HG03108 (cell line): Measurements from ENCODE around the gene BTBD9.

ENCODE experiments used
- ATAC-seq: cut with Tn5 transposase; IDR thresholded peaks from one replicate; pipeline ENCODE4 v1.9.1; 2021; ENCODE audit warnings: moderate library complexity; ENCODE audit not compliant: unreplicated experiment

Gene BTBD9

DNA sequence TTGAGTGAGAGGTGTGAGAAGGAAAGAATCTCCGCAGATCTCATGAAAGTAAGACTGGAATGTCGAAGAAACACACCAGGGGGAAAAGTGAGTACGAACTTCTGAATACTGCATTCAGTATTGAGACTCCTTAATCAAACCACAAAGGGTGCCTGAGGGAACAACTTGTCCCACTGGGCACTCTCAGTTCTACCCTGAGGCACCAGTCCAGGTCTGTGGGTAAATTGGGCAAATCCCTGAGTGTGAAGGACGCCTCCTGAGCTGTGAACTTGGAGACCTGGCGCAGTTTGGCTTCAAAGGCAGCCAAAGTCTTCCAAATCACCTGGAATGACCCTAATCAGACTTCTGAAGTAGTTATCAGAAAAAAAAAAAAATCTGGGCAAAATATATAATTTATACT lies 329.7 kb downstream of the BTBD9 start:
- ATAC-seq: no peak

GRCh38 chr6:38307740-38308139 lies 332.0 kb downstream of the BTBD9 start:
- ATAC-seq: peak; percentile 69

- peak; percentile 50 for ATAC-seq
These were observed 332.8 kb downstream of the BTBD9 start for GRCh38 chr6:38306931-38307330.

DNA sequence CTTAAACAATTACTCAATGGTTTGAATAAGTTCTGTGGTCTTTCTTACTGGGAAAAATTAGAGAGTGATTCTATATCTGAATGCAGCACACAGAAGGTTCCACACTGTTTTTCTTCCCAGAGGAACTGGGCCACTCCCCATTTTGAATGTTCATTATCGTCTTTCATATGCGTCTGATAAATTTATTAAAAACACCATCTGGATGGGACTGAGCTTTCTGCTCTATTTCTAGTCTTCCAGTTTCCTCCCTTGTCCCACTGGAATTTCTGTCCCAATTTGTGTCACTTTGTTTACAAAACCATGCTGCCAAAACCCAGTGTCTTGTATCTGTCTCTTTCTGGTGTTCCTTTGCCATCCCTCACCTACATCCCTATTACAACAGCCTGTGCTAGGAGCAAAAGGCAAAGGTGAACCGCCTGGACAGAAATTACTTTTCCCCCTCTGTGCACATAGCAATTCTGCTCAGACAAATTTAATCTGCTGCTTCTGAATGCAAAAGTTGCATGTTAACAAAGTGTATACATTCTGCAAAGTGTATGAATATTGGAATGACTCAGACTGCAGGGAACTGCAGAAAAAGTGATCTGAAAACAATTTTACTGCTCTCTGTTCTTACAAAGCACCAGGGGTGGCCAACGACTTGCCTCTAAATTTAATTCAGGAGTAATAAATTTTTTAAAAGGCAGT lies 333.6 kb downstream of the BTBD9 start:
- peak; percentile 55 for ATAC-seq

DNA sequence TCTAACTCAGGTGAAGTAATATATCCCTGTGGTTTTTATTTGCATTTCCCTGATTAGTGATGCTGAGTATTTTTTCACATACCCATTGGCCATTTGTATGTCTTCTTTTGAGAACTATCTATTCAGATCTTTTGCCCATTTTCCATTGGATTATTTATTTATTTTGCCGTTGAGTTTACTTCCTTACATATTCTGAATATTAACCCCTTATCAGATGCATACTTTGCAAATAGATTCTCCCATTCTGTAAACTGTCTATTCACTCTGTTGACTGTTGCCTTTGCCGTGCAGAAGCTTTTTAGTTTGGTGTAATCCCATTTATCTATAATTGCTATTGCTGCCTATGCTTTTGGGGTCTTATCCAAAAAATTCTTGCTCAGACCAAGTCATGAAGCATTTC lies 336.9 kb downstream of the BTBD9 start:
- no peak for ATAC-seq

DNA sequence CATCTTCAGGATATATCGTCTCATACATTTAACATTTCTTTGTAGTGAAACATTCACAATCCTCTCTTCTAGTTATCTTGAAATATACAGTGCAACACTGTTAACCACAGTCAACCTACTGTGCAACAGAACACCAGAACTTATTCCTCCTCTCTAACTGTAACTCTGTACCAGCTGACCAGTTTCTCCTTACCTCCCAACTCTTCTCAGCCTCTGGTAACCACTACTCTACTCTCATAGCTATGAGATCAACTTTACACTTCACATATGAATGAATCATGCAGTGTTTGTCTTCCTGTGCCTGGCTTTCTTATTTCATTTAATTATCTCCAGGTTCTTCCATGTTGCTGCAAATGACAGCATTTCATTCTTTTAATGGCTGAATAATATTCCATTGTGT lies 337.6 kb downstream of the BTBD9 start:
- no peak for ATAC-seq

DNA sequence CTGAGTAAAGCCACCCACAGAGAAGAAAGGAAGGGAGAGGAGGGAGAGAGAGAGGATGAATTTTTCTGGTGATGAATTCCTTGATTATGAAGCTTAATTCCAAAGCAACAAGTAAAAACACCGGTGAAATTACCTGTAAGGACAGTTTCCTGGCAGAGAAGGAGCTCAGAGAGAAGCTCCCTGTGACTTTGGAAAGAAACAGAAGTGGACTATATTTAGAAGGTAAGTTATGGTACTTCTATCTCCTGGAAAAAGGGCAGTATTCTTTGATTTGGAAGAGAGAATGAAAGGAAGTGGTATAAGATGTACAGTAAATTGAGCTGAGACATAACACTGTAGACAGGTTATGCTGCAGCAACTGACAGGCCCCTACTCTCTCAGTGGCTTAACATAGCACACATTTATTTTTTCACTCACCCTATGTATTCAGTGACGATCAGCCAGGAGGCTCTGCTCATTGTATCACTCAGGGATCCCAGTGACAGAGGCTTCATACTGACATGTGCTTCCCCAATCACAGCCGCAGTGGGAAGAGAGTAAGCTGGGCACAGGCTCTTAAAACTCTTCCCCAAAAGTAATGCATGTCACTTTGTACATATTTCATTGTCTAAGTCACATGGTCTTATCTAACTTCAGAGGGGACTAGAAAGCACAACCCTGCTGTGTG lies 349.5 kb downstream of the BTBD9 start:
- no peak for ATAC-seq

GRCh38 chr6:38287487-38287886 lies 352.2 kb downstream of the BTBD9 start:
- ATAC-seq: no peak

- ATAC-seq: no peak
These were observed 354.8 kb downstream of the BTBD9 start for GRCh38 chr6:38284802-38285394.

GRCh38 chr6:38283734-38284362 lies 355.9 kb downstream of the BTBD9 start:
- ATAC-seq: no peak

DNA sequence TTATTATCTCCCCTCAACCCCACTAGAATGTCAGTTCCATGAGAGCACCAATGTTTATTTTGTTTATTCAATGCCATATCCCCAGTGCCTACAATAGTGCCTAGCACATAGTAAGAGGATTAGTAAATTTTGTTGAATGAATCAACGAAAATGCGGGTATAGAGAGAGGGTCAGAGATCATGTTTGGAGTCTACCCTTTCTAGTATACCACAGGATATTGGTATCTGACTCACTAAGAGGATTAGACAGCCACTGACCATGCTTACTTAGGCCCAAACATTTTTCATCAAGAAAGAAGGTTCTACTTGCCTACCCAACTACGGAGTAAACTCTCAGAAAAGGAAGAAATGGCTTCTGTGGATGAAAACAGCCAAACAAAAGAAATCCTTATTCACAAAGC lies 356.8 kb downstream of the BTBD9 start:
- no peak for ATAC-seq

DNA sequence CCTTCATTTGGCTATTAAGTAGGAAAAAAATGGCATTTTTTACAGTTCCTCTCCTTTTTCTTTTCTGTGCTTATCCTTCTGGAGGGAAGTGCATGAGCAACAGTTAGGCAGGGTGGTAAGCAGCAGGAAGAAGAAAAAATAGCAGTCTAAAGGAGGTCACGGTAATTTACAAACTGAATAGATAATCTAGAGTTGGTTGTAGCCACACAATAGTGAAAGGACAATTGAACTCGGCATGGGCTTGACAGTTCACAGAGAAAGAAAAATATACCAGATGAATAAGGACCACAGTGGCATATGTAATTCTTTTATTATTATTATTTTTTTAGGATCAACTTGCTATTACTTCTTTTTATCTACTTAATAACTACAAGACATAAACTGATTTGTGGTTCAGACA lies 358.6 kb downstream of the BTBD9 start:
- no peak for ATAC-seq

GRCh38 chr6:38279963-38280588 lies 359.7 kb downstream of the BTBD9 start:
- no peak for ATAC-seq

GRCh38 chr6:38279423-38279822 lies 360.3 kb downstream of the BTBD9 start:
- no peak for ATAC-seq

- ATAC-seq: no peak
These were observed 366.4 kb downstream of the BTBD9 start for GRCh38 chr6:38273325-38273724.

GRCh38 chr6:38272222-38272621 lies 367.5 kb downstream of the BTBD9 start:
- ATAC-seq: no peak

DNA sequence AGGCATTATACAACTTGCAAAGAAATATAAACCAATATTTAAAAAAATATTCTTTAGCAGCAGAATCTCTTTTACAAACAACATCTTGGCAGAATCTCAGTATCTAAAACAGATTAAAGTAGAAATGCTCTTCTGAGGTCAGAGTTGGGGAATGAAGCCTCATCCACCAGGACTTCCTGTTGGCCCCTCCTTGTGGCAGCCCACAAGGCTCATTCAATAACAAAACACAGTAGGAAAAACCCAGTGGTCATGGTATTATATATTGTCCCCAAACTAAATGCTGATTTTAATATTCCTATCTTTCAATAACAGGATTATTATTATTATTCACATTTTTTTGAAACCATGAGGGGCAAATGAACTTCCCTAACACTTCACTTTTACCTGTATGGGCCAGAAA lies 368.6 kb downstream of the BTBD9 start:
- no peak for ATAC-seq

GRCh38 chr6:38270367-38270766 lies 369.4 kb downstream of the BTBD9 start:
- no peak for ATAC-seq

DNA sequence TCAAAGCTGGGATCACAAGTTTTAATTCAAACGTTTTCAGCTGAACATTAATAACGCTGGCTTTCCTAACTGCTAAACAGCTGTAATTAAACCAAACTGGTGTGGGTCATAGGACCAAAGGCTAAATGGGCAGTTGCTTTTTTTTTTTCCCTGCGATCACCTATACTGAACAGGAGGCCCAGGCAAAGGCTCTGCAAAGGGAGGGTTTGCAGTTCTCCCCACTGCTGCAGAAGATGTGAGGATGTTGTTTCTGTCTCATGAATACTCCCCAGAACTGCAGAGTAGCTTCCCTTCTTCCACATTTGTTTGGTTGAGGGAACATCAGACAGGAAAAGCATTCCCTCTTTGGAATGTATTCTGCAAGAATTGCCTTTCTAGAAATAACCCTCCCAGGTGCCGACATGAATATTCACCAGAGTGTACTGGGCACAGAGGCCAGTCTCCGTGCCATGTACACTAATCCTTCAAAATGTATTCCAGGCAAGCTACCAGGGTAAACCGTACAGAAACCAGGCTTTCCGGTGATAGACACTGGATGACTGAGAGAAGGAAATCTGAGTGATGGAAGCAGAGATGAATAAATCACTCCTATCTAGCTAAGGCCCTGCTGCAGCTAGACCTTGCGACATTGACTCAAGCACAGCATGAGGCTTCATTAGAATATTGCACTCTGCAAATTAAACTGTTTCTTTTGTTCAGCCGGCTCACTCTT lies 370.1 kb downstream of the BTBD9 start:
- no peak for ATAC-seq

GRCh38 chr6:38268342-38268741 lies 371.4 kb downstream of the BTBD9 start:
- no peak for ATAC-seq

- no peak for ATAC-seq
These were observed 372.8 kb downstream of the BTBD9 start for GRCh38 chr6:38266921-38267354.
